Mammary epithelial cell (primary cell): ENCODE measurements around the gene FAM228B.

Experiments used
- CTCF ChIP-seq, 2 donors: IDR thresholded peaks in 1 of 2; conservative IDR thresholded peaks in 1 of 2; 2 replicates each; pipeline ENCODE4 v1.5.1; 2011 to 2012; ENCODE audit warnings: inconsistent platforms in 2 of 2, low read length in 2 of 2, mild to moderate bottlenecking in 2 of 2, control low read depth in 1 of 2, low read depth in 1 of 2; ENCODE audit not compliant: insufficient read depth in 1 of 2; ENCODE audit errors: extremely low read depth in 1 of 2
- EZH2 ChIP-seq: IDR thresholded peaks from 2 replicates; pipeline ENCODE4 v1.6.1; 2012; ENCODE audit warnings: low read length, inconsistent platforms, borderline replicate concordance

GRCh38 chr2:24105816-24106215, 17.5 kb upstream of the FAM228B start:
- TF ChIP-seq CTCF (conservative IDR thresholded peaks at IDR 0.05 in 1 of 2, IDR thresholded peaks at IDR 0.05 in 1 of 2; ENCODE audit: extremely low read depth in 1 of 2, insufficient read depth in 1 of 2, low read depth in 1 of 2, low read length in 2 of 2) (no peak), EZH2 (no peak)
